ENCODE data around the gene NEK3. TPM values are rescaled to one million over a fixed set of nuclear protein-coding genes. Genes with fewer than 3 reads are reported as not detected.

Gene NEK3
- total and polyA plus RNA-seq, 2 donors from 2014 or later, result 17.4 to 21.1 TPM

DNA sequence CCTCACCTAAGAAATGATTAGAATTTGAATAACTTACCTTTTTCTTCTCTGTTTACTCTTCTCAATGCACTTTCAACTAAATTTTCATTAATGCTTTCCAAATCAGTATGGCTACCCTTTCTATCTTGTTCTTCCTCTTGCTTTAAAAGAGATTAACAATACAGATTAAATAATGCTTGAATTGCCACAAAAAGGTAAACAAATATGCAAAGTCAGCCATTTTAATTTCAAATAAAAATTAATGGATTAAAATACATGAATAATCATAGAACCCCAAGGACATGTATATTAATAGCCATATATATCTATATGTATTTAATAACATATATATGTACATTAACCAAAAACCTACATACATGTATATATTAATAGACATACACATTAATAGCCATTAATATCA, 22.6 kb downstream of the NEK3 start:
- Histone ChIP-seq H3K4me1 (ENCODE audit: control insufficient read depth in 2 of 3, insufficient read depth in 2 of 3, low read depth in 1 of 3, low read length in 3 of 3) (no peaks in the 10 kb centered on the region), H3K27me3 (ENCODE audit: control insufficient read depth, insufficient read depth, low read length) (no peaks in the 10 kb centered on the region), H3K9me3 (ENCODE audit: control insufficient read depth in 2 of 3, insufficient read depth in 1 of 3, low read length in 3 of 3) (no peaks in the 10 kb centered on the region), H3K9ac (ENCODE audit: low read length in 3 of 3) (no peak overlapping the region), H3K4me3 (ENCODE audit: low read length in 3 of 3) (no peak overlapping the region), H3K27ac (ENCODE audit: low read depth in 2 of 2, low read length in 2 of 2) (no peak overlapping the region), H3K36me3 (ENCODE audit: control insufficient read depth in 2 of 3, insufficient read depth in 3 of 3, low read length in 3 of 3) (peaks cover 3 to 19% (median 18%) of the 10 kb centered on the region in 3 donors)
- intact Hi-C loops (cut with DNase I), result no loop called here
- DNase-seq (no peak), FAIRE-seq (no peak)
- TF ChIP-seq, protein P1, sequence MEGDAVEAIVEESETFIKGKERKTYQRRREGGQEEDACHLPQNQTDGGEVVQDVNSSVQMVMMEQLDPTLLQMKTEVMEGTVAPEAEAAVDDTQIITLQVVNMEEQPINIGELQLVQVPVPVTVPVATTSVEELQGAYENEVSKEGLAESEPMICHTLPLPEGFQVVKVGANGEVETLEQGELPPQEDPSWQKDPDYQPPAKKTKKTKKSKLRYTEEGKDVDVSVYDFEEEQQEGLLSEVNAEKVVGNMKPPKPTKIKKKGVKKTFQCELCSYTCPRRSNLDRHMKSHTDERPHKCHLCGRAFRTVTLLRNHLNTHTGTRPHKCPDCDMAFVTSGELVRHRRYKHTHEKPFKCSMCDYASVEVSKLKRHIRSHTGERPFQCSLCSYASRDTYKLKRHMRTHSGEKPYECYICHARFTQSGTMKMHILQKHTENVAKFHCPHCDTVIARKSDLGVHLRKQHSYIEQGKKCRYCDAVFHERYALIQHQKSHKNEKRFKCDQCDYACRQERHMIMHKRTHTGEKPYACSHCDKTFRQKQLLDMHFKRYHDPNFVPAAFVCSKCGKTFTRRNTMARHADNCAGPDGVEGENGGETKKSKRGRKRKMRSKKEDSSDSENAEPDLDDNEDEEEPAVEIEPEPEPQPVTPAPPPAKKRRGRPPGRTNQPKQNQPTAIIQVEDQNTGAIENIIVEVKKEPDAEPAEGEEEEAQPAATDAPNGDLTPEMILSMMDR (IDR thresholded peaks at IDR 0.05; ENCODE audit: borderline replicate concordance, extremely low read depth, insufficient read depth), result no peak

DNA sequence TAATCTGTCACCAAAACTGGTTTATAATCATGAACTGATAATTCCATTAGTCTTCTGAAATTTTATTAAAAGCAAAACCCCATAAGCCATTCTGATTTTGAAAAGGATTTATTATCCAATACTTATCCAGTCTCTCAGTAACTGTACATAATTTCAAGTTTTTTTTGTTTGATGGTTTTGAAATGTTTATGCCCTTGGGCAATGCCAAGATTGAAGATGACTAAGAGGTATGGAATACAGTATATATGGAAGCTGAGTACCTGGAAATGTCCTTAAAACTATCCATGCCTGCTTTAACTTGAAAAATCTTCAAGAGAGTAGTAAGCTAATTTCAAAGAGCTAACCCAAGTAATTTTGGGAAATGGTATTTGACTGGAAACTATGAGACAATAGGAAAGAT, 28.8 kb downstream of the NEK3 start:
- no peaks in the 10 kb centered on the region for H3K27me3 ChIP-seq (ENCODE audit: control insufficient read depth, insufficient read depth, low read length)
- intact Hi-C loops (cut with DNase I), result no loop called here
- peaks cover 3 to 23% (median 13%) of the 10 kb centered on the region in 3 donors for H3K36me3 ChIP-seq (ENCODE audit: control insufficient read depth in 2 of 3, insufficient read depth in 3 of 3, low read length in 3 of 3)
- peaks cover 0 to 6% (median 5%) of the 10 kb centered on the region in 3 donors for H3K4me1 ChIP-seq (ENCODE audit: control insufficient read depth in 2 of 3, insufficient read depth in 2 of 3, low read depth in 1 of 3, low read length in 3 of 3)
- no peak for FAIRE-seq
- H3K9ac ChIP-seq (ENCODE audit: low read length in 3 of 3), result no peak overlapping the region
- TF ChIP-seq, protein P1 (IDR thresholded peaks at IDR 0.05; ENCODE audit: borderline replicate concordance, extremely low read depth, insufficient read depth), result no peak
- H3K9me3 ChIP-seq (ENCODE audit: control insufficient read depth in 2 of 3, insufficient read depth in 1 of 3, low read length in 3 of 3), result no peaks in the 10 kb centered on the region
- H3K4me3 ChIP-seq (ENCODE audit: low read length in 3 of 3), result no peak overlapping the region
- no peak for DNase-seq
- no peak overlapping the region for H3K27ac ChIP-seq (ENCODE audit: low read depth in 2 of 2, low read length in 2 of 2)

DNA sequence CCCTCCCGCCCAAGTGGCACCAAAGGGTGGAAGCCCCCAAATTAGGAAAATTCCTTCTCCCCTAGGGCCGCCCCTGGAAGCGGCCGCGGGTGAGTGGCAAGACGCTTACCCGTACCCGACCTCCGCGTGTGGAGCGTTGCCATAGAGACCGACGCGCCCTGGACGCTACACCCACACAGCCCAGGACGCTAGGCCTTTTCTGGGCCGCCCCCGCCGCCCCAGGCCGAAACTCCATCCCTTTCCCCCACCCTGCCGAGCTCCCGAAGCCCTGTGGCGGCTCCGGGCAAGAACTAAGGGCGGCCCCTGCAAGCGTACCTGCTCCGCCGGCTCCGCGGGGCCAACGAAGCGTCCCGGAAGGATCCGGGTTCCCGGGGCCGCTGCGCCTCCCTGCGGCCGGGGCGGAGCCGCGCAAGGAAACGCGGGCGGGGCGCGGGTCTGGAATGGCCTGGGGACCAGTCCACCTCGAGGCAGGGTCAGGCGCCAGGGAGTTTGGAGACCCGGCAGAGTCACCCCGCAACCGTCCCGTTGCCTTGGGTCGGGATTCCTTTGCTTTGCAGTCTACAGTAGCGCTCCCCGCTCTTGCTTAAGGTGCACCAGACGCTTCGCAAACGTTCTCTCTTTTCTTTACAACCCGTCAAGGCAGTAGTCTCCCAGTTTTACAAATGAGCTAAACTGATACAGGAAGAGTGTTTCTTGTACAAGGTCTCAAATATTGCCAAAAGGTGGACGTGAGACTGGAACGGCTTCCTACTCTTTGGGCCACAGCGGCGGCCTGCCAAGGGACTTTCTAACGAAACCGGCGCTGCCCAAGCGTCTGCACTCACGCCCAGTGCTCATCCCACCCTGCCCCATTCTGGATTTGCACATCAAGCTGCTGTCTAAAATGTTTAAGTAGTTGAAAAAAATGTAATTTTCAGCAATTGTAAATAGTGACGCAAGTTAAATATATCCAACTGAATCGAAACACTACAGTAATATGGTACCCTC, 30.4 kb downstream of the NEK3 start, which contains the start of gene NEK5:
TSS of gene NEK5 (minus strand) at position 360 of the 987 bp plus-strand sequence. CDS start 1,591 bp downstream, outside the sequence.
- peak within 1 kb of the TSS; percentile 22 to 57 (median 53) for H3K9ac ChIP-seq (ENCODE audit: low read length in 3 of 3)
- no peak for FAIRE-seq

More for the DNA sequence above, 30.4 kb downstream of the NEK3 start, which contains the start of gene NEK5:
- H3K4me1 ChIP-seq (ENCODE audit: control insufficient read depth in 2 of 3, insufficient read depth in 2 of 3, low read depth in 1 of 3, low read length in 3 of 3), result peaks cover 0 to 6% (median 5%) of the 10 kb centered on the region in 3 donors
- no peaks in the 10 kb centered on the region for H3K9me3 ChIP-seq (ENCODE audit: control insufficient read depth in 2 of 3, insufficient read depth in 1 of 3, low read length in 3 of 3)
- peak within 1 kb of the TSS; percentile 44 to 83 (median 58) for H3K4me3 ChIP-seq (ENCODE audit: low read length in 3 of 3)
- no peaks in the 10 kb centered on the region for H3K27me3 ChIP-seq (ENCODE audit: control insufficient read depth, insufficient read depth, low read length)
- H3K27ac ChIP-seq (ENCODE audit: low read depth in 2 of 2, low read length in 2 of 2), result peak within 1 kb of the TSS; percentile 17 to 63
- TF ChIP-seq, protein P1 (IDR thresholded peaks at IDR 0.05; ENCODE audit: borderline replicate concordance, extremely low read depth, insufficient read depth), result peak; percentile 57
- peaks cover 3 to 18% (median 12%) of the 10 kb centered on the region in 3 donors for H3K36me3 ChIP-seq (ENCODE audit: control insufficient read depth in 2 of 3, insufficient read depth in 3 of 3, low read length in 3 of 3)
- intact Hi-C loops (cut with DNase I), result loop anchor here (10.0 kb wide), 1 partner anchor 134 kb away; no protein-coding TSS in a partner anchor
- DNase-seq, result peak; percentile 74 to 86 (median 83)

All from kidney (tissue), 14 donors.